NOMO-1 treated with dmso at 0.1 percent for 144 hours (cell line): ENCODE results near the gene PIAS1.

Experiments
- DNase-seq: peaks from one replicate; lab custom pipeline; 2025; ENCODE audit not compliant: unreplicated experiment; lab: John Stamatoyannopoulos, UW

Gene PIAS1

DNA sequence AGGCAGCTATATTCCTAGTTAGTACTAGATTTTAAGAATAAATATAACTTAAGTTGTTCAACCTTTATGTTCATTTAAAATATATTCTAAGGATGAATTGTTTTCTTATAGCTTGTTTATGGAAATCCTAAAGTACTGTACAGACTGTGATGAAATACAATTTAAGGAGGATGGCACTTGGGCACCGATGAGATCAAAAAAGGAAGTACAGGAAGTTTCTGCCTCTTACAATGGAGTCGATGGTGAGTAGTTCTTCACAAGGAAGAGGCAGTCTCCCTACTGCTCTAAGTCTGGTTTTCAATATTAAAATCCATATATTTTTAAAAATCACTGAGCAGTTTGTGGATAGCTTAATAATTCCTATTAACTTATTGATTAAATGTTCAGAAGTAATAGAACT, 121.4 kb downstream of the PIAS1 start:
- DNase-seq = peak; percentile 22

DNA sequence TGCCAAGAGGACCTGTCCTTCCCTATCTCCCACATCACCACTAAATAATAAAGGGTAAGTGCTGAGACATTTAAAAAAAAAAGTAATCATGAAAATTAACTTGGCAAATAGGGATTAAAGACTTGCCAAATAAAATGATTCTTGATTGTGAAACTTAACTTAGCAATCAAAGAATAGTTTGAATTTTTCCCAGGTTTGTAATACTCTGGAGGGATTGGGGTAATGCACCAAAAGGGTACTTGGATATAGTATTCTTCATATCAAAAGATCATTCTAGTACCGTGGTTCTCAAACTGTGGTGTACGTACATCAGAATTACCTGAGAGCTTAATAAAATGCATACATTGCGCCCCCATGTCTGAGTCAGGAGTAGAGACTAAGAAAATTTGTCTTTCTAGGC, 122.5 kb downstream of the PIAS1 start:
- DNase-seq = no peak

DNA sequence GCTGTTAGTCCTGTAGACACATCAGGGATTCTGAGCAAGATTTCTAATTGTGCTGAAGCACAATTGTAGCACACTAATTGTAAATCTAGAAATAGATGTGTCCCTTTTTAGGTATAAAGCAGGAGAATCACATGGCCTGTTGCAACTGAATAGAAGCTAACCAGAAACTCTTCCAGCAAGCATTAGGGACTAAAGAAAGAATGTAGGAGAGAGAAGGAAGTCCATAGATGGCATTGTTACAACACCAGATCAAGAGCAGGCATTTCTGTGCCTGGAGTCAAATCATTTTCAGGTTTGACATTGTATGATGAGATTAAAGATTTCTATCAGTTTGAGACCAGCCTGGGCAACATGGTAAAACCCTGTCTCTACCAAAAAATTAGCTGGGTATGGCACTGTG, 123.6 kb downstream of the PIAS1 start:
- DNase-seq = no peak

- no peak for DNase-seq
Measured at GRCh38 chr15:68183616-68184315, 129.7 kb downstream of the PIAS1 start.

- no peak for DNase-seq
Measured at GRCh38 chr15:68184616-68185480, 130.7 kb downstream of the PIAS1 start.

GRCh38 chr15:68186671-68187397, 132.7 kb downstream of the PIAS1 start:
- DNase-seq = no peak

DNA sequence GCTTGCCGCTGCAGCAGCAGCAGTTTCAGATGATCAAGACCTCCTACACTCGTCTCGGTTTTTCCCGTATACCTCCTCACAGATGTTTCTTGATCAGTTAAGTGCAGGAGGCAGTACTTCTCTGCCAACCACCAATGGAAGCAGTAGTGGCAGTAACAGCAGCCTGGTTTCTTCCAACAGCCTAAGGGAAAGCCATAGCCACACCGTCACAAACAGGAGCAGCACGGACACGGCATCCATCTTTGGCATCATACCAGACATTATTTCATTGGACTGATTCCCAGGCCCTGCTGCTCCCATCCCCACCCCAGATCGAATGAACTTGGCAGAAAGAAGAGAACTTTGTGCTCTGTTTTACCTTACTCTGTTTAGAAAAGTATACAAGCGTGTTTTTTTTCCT, 133.4 kb downstream of the PIAS1 start:
- no peak for DNase-seq

DNA sequence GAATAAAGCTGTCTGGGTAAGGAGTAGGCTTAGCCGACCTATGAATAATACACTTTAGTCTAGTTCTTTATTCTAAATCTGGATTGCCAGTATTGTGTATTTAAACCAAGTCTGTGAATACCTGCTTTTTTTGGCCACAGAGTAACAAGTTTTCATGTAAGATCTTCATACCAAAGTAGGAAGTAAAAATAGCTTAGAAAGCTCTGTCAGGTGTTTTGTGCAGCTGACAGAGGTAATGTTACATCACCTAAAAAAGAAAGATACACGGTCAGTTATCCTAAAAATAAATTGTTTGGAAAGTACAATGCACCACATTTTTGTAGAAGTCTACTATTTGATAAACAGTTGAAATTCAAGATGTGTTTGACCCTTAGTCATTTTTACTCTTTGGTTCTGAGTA, 134.5 kb downstream of the PIAS1 start:
- DNase-seq = no peak

- no peak for DNase-seq
Measured at GRCh38 chr15:68190048-68190447, 135.9 kb downstream of the PIAS1 start.

DNA sequence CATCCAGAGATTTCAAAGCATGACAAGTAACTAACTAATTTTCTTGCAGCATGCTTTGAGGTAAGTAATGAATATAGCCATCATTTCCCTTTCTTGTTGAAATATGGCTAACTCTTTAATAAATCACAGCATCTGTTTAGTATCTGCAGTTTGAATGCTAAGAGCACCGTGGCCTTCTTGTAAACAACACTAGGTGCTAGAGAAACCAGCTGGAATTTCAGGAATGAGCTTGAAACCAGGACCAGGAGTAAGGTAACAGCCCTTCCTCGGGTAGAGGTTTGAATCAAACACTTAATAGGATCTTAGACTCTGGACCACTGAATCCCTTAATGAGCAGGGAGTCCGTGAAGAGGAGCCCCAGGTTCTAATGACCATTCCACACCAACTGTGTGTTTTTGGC, 137.4 kb downstream of the PIAS1 start:
- DNase-seq = no peak

DNA sequence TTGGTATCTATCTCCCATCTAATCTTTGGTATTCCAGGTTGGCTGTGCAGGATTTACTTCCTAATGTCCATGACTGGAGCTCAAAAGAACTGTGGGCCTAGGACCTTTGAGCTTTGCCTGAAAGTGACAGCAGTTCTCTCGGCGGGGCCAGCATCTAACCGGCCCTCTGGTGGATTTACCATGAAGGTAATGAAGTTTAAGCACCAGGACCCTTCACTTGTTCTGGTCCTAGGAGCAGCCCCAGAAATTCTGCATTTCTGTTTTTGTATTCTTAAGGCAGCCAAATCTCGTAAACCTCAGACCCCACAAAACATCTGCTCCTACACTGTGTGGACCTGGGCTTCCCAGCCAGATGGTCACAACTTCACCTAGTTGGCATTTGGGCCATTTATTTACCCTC, 138.0 kb downstream of the PIAS1 start:
- DNase-seq = no peak

GRCh38 chr15:68192804-68193486, 138.8 kb downstream of the PIAS1 start:
- no peak for DNase-seq

DNA sequence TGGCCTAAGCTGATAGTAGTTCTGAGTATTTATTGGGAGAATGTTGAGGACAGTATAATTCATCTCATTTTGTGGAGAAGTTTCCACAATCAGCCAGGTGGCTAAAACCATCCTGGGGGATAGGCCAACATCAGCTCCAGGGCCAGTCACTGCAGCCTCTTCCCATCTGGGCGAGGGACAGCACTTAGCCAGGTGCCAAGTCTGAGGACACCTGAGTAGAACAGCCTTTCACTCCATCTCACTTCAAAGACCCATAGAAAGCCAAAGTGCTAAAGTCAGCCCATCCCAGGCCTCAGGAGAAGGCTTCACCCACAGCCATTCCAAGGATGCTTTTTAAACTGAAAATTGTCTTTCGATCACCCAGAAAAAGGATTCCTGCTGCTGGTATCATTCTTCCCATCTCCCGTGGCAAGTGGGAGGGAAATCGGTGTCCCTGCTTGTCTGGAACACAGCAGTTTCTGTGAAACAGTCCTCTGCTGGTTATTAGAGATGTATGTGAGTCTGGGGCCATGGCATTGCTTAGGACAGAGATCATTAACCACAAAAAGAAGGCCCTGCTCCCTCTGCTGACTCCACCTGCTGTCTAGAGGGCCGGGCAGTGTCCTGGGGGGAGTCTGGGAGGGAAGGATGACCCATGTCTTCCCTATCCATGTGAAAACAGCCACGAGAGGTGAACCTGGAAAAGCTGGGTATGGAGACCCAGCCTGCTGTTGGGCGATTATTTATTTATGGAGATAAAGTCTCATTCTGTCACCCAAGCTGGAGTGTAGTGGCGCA, 141.4 kb downstream of the PIAS1 start:
- DNase-seq = no peak

- no peak for DNase-seq
Measured at GRCh38 chr15:68196445-68197169, 142.5 kb downstream of the PIAS1 start.

GRCh38 chr15:68197170-68197492, 143.0 kb downstream of the PIAS1 start:
- no peak for DNase-seq

DNA sequence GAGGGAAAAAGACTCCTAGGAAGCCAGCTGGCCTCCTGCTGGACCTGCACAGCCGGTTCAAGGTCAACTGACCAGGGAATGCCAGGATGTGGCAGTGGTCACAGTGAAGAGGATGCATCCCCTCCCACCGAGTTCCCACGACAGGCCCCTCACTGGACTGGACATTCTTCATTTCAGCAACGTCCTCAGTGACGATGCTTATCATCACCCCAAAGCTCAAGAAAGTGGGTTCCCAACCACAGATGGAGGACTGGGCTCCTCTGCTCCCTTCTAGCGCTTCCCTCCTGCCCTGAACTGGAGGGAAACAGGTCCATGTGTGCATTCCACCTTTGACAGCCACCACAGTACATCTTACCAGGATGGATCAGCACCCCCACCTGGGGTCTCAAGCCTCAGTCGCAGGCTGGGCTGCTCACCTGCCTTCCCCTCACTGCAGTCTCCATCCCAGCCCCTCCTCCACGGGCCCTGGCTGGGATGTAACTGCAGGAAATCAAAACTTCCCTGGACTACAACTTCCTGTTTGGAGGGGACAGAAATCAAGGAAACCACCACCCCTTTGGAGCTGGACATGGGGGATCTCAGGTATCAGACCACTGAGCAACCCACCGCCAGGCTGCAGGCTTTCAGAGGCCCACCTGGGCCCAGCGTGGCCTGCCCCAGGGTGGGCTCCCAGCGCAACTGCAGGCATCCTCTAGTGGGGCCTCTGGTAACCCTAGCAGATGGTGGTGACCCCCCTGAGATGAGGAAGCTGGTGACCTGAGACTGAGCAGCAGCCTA, 143.7 kb downstream of the PIAS1 start:
- DNase-seq = no peak

GRCh38 chr15:68199340-68199739, 145.2 kb downstream of the PIAS1 start:
- no peak for DNase-seq

- DNase-seq = no peak
Measured at GRCh38 chr15:68200016-68200861, 146.1 kb downstream of the PIAS1 start.
